SK-N-MC (cell line): ENCODE results near the gene IFIT1.

Experiments used
- DNase-seq: peaks from one replicate; pipeline ENCODE4 v3.0.0-alpha.2; 2011; ENCODE audit warnings: low read depth, low spot score
- H3K27ac ChIP-seq: fragments of 200-600 bp; sonication (generic); 2 replicates; pipeline ENCODE4 v1.5.1; 2016; ENCODE audit warnings: mixed run types
- H3K36me3 ChIP-seq: fragments of 200-600 bp; sonication (generic); 2 replicates; pipeline ENCODE4 v1.6.1; 2017; ENCODE audit warnings: antibody characterized with exemption, low read length, mixed read lengths; ENCODE audit not compliant: insufficient read depth
- H3K4me3 ChIP-seq: fragments of 200-600 bp; sonication (generic); 2 replicates; pipeline ENCODE4 v1.5.1; 2016
- H3K9ac ChIP-seq: fragments of 200-600 bp; sonication (generic); 2 replicates; pipeline ENCODE4 v1.8.0; 2017; ENCODE audit warnings: mixed run types, mixed read lengths; ENCODE audit not compliant: insufficient read length
- H3K9me3 ChIP-seq: fragments of 200-600 bp; sonication (generic); 2 replicates; pipeline ENCODE4 v1.6.1; 2017; ENCODE audit warnings: low read depth, mild to moderate bottlenecking, antibody characterized with exemption, low read length, moderate library complexity, mixed read lengths
- EZH2 ChIP-seq: fragments of 200-600 bp; sonication (generic); IDR thresholded peaks from one replicate; pipeline ENCODE4 v1.6.1; 2017; ENCODE audit warnings: antibody characterized with exemption
- FOXP2 ChIP-seq: optimal IDR thresholded peaks from 2 replicates; pipeline ENCODE3; 2011; ENCODE audit warnings: mild to moderate bottlenecking, moderate library complexity; ENCODE audit not compliant: insufficient read depth; ENCODE audit errors: extremely low read length, control extremely low read depth
- POLR2AphosphoS5 ChIP-seq: IDR thresholded peaks from 2 replicates; pipeline ENCODE4 v1.6.1; 2012; ENCODE audit warnings: mild to moderate bottlenecking, low read depth, low read length, borderline replicate concordance

Gene IFIT1

DNA sequence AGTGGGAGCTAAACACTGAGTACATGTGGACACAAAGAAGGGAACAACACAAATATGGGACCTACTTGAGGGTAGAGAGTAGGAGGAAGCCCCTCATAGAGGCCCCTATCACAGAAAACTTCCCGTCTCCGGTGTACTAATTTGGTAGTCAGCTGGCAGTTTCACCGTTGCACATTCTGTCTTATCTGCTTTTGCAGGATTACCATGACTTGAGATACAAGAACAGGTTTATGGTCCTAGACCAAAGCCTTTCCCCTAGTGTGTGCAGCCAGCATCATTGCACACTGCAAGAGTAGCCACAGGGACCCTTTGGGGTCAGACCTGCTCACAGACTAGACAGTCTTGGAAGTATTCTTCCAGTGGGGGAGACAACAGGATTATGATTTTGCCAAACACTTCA is 20.4 kb upstream of the IFIT1 start:
- Histone ChIP-seq H3K27ac (no peak overlapping the region), H3K9ac (no peak overlapping the region), H3K36me3 (no peaks in the 10 kb centered on the region), H3K4me3 (no peak overlapping the region), H3K9me3 (no peaks in the 10 kb centered on the region)
- TF ChIP-seq EZH2 (no peak), POLR2AphosphoS5 (no peak), FOXP2 (no peak)
- DNase-seq = no peak

- no peak for TF ChIP-seq POLR2AphosphoS5
- no peak for TF ChIP-seq EZH2
- no peak for TF ChIP-seq FOXP2
- no peaks in the 10 kb centered on the region for H3K9me3 ChIP-seq
- no peak overlapping the region for H3K27ac ChIP-seq
- DNase-seq = no peak
- no peak overlapping the region for H3K9ac ChIP-seq
- H3K4me3 ChIP-seq = no peak overlapping the region
- H3K36me3 ChIP-seq = no peaks in the 10 kb centered on the region
These were observed 18.3 kb upstream of the IFIT1 start for GRCh38 chr10:89373916-89374711.

- Histone ChIP-seq H3K9me3 (no peaks in the 10 kb centered on the region), H3K27ac (no peak overlapping the region), H3K36me3 (no peaks in the 10 kb centered on the region), H3K9ac (no peak overlapping the region), H3K4me3 (no peak overlapping the region)
- no peak for TF ChIP-seq POLR2AphosphoS5
- no peak for TF ChIP-seq FOXP2
- no peak for TF ChIP-seq EZH2
- no peak for DNase-seq
These were observed 17.7 kb upstream of the IFIT1 start for GRCh38 chr10:89374713-89375141.

DNA sequence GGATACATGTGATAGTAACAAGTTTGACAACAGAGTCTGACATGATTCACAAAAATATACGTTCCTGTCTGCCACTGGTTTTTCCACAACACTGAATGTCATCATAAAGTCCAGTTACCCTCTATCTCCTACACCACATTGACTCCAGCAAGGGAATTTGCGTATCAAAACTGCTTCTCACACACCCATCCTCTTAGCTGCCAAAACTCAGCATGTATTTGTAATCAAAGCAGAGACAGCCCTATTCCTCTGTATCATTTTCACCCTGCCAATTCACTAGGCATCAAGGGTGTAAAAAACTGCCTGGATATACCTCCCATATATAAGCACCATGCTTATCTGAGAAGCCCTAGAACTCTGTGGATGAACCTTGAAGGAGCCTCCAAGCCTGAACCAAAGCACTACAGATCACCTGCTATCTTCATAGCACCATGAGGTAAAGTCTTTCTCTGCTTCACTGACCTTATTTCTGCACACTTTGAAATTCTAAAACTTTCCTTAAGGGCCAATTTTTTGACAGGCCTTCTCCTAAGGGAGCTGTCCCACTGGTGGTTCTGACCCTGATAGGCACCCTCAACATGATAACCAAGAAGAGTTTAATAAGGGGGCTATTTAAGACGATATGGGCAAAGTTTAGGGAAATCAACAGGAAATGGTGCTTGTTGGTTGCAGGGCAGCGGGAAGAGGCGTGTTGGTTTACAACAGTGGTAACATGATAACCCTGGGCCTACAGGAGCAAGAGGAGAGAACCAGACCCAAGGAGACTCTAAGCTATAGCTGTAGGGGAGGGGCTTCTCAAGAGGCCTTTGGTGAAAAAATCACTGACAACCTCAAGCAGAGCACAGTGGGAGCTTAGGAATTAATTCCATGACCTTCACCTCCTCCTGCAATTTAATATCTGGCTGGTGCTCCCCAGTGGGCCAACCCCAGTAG is 14.5 kb upstream of the IFIT1 start, which contains the start of gene IFIT1B:
Gene IFIT1B (plus strand): TSS at position 352 of the 933 bp plus-strand sequence. CDS start 80 bp downstream, at position 432.
- no peak within 1 kb of the TSS for H3K27ac ChIP-seq
- no peak for DNase-seq
- H3K36me3 ChIP-seq = no peaks in the 10 kb centered on the region
- H3K9ac ChIP-seq = no peak within 1 kb of the TSS
- TF ChIP-seq EZH2 = no peak
- TF ChIP-seq POLR2AphosphoS5 = no peak
- TF ChIP-seq FOXP2 = no peak
- H3K4me3 ChIP-seq = no peak within 1 kb of the TSS
- no peaks in the 10 kb centered on the region for H3K9me3 ChIP-seq

GRCh38 chr10:89379103-89379502 is 13.3 kb upstream of the IFIT1 start:
- Histone ChIP-seq H3K36me3 (no peaks in the 10 kb centered on the region), H3K9ac (no peak overlapping the region), H3K27ac (no peak overlapping the region), H3K4me3 (no peak overlapping the region), H3K9me3 (no peaks in the 10 kb centered on the region)
- TF ChIP-seq FOXP2 = no peak
- no peak for TF ChIP-seq EZH2
- TF ChIP-seq POLR2AphosphoS5 = no peak
- no peak for DNase-seq

- H3K36me3 ChIP-seq = no peaks in the 10 kb centered on the region
- DNase-seq = no peak
- TF ChIP-seq POLR2AphosphoS5 = no peak
- no peak for TF ChIP-seq EZH2
- TF ChIP-seq FOXP2 = no peak
- no peak overlapping the region for H3K4me3 ChIP-seq
- H3K9me3 ChIP-seq = no peaks in the 10 kb centered on the region
- H3K27ac ChIP-seq = no peak overlapping the region
- no peak overlapping the region for H3K9ac ChIP-seq
These were observed 9.7 kb upstream of the IFIT1 start for GRCh38 chr10:89382757-89383156.

DNA sequence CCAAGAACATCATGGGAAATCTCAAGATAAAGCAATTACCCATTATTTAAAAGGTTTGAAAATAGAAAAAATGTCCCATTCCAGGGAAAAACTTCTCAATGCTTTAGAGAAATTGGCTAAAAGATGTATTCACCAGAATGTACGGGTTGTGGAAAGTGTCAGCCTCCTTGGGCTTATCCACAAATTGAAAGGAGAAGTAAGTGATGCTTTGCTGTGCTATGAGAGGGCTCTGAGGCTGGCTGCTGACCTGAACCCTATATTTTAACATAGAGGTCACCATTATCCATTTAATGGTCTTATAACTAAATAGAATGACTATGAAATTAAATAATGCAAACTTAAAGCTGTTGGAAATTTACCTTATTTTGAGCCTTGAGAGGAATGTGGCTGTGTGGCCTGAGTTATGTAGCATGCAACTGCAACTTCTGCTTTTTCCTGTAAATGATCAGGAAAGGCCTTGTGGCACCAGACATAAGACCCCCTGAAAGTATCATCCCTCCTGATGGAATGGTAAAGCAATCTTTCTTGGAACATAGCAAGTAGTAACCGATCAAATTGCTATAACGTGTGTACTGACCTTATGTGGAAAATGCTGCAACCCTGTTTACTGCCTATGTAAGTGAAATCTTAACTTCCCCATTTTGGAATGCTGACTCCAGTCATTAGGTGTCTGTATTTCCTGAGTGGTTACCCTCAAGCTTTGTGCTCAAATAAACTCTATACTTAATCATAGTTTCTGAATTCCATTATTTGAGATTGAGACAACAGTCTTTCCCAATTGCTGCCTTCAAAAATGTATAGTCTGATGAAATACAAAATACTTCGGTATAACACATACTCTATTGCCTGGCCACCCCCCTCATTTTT is 7.7 kb upstream of the IFIT1 start:
- DNase-seq = no peak
- Histone ChIP-seq H3K36me3 (no peaks in the 10 kb centered on the region), H3K9me3 (no peaks in the 10 kb centered on the region), H3K4me3 (no peak overlapping the region), H3K27ac (no peak overlapping the region), H3K9ac (no peak overlapping the region)
- no peak for TF ChIP-seq FOXP2
- TF ChIP-seq POLR2AphosphoS5 = no peak
- no peak for TF ChIP-seq EZH2
